HEK293 (cell line): ENCODE data around the gene SEC11A.

Source experiments
- CTCF ChIA-PET: fragments of 350-600 bp; formaldehyde crosslinking; extraction: SDS; loops from one replicate; lab custom pipeline; 2021; ENCODE audit warnings: antibody characterized with exemption; lab: Yijun Ruan, JAX
- POLR2A ChIA-PET: fragments of 300-600 bp; formaldehyde crosslinking; extraction: SDS; loops from one replicate; lab custom pipeline; 2020; ENCODE audit warnings: antibody characterized with exemption, inconsistent platforms; lab: Yijun Ruan, JAX
- H3K27ac ChIP-seq: fragments of 200-500 bp; sonication (Bioruptor generic); 2 replicates; pipeline ENCODE4 v1.5.1; 2014; ENCODE audit warnings: low read depth, low read length, control low read depth, inconsistent platforms; ENCODE audit errors: extremely low read depth
- H3K36me3 ChIP-seq, 2 experiments: fragments of 200-500 bp in 1 of 2; sonication (Bioruptor generic) in 1 of 2; 1 replicate in 1 of 2; 2 replicates in 1 of 2; pipeline ENCODE4 v1.5.1; 2014 to 2017; ENCODE audit warnings: inconsistent platforms in 2 of 2, low read length in 2 of 2; ENCODE audit not compliant: control insufficient read depth in 2 of 2, insufficient read depth in 1 of 2
- H3K4me1 ChIP-seq: fragments of 200-500 bp; sonication (Bioruptor generic); 2 replicates; pipeline ENCODE4 v1.5.1; 2014; ENCODE audit warnings: mild to moderate bottlenecking, low read length, inconsistent platforms; ENCODE audit not compliant: control insufficient read depth, insufficient read depth
- H3K4me3 ChIP-seq: 2 replicates; pipeline ENCODE4 v1.5.1; 2011; ENCODE audit warnings: low read depth, mild to moderate bottlenecking, control low read depth, low read length, moderate library complexity
- H3K9me3 ChIP-seq: fragments of 200-500 bp; sonication (Bioruptor generic); 2 replicates; pipeline ENCODE4 v1.5.1; 2014; ENCODE audit warnings: low read depth, low read length, inconsistent platforms; ENCODE audit not compliant: control insufficient read depth, insufficient read depth
- EGR2 ChIP-seq: fragments of 450-650 bp; formaldehyde crosslinking; IDR thresholded peaks from 2 replicates; pipeline ENCODE4 v1.5.1; 2016; ENCODE audit warnings: low read depth, missing biosample characterization, missing genetic modification characterization
- MEIS1 ChIP-seq: sonication (generic); formaldehyde crosslinking; IDR thresholded peaks from 2 replicates; pipeline ENCODE4 v1.8.1; 2022; ENCODE audit warnings: missing genetic modification reagents, mild to moderate bottlenecking, borderline replicate concordance
- PRDM6 ChIP-seq: fragments of 450-650 bp; formaldehyde crosslinking; IDR thresholded peaks from 2 replicates; pipeline ENCODE4 v1.5.1; 2017; ENCODE audit warnings: missing biosample characterization, missing genetic modification characterization
- SALL2 ChIP-seq: fragments of 450-650 bp; formaldehyde crosslinking; IDR thresholded peaks from 2 replicates; pipeline ENCODE4 v1.5.0; 2017; ENCODE audit warnings: missing biosample characterization, mild to moderate bottlenecking, missing genetic modification characterization, borderline replicate concordance
- SP2 ChIP-seq: fragments of 450-650 bp; formaldehyde crosslinking; IDR thresholded peaks from 2 replicates; pipeline ENCODE4 v1.5.1; 2016; ENCODE audit warnings: missing biosample characterization, missing genetic modification characterization
- ZBTB7A ChIP-seq: fragments of 450-650 bp; formaldehyde crosslinking; IDR thresholded peaks from 2 replicates; pipeline ENCODE4 v1.5.1; 2016; ENCODE audit warnings: low read depth, missing biosample characterization, missing genetic modification characterization
- ZEB2 ChIP-seq: fragments of 450-650 bp; formaldehyde crosslinking; IDR thresholded peaks from 2 replicates; pipeline ENCODE4 v1.5.1; 2016; ENCODE audit warnings: missing biosample characterization, missing genetic modification characterization
- ZNF114 ChIP-seq: fragments of 450-650 bp; formaldehyde crosslinking; IDR thresholded peaks from 2 replicates; pipeline ENCODE4 v1.5.0; 2017; ENCODE audit warnings: missing biosample characterization, missing genetic modification characterization
- ZNF121 ChIP-seq: fragments of 450-650 bp; formaldehyde crosslinking; IDR thresholded peaks from 2 replicates; pipeline ENCODE4 v1.5.1; 2016; ENCODE audit warnings: missing biosample characterization, missing genetic modification characterization
- ZNF16 ChIP-seq: fragments of 450-650 bp; formaldehyde crosslinking; IDR thresholded peaks from 2 replicates; pipeline ENCODE4 v1.5.1; 2016; ENCODE audit warnings: low read depth, missing biosample characterization, missing genetic modification characterization
- ZNF223 ChIP-seq: fragments of 450-650 bp; formaldehyde crosslinking; IDR thresholded peaks from 2 replicates; pipeline ENCODE4 v1.5.1; 2016; ENCODE audit warnings: missing biosample characterization, missing genetic modification characterization
- ZNF280C ChIP-seq: fragments of 450-650 bp; formaldehyde crosslinking; IDR thresholded peaks from 2 replicates; pipeline ENCODE4 v1.5.1; 2016; ENCODE audit warnings: missing biosample characterization, missing genetic modification characterization
- ZNF335 ChIP-seq: fragments of 450-650 bp; formaldehyde crosslinking; conservative IDR thresholded peaks from 2 replicates; pipeline ENCODE4 v1.5.1; 2016; ENCODE audit warnings: missing biosample characterization, missing genetic modification characterization
- ZNF350 ChIP-seq: fragments of 450-650 bp; formaldehyde crosslinking; IDR thresholded peaks from 2 replicates; pipeline ENCODE4 v1.5.0; 2017; ENCODE audit warnings: missing biosample characterization, mild to moderate bottlenecking, missing genetic modification characterization
- ZNF366 ChIP-seq: fragments of 450-650 bp; formaldehyde crosslinking; conservative IDR thresholded peaks from 2 replicates; pipeline ENCODE4 v1.5.1; 2016; ENCODE audit warnings: missing biosample characterization, missing genetic modification characterization
- ZNF423 ChIP-seq: fragments of 450-650 bp; formaldehyde crosslinking; IDR thresholded peaks from 2 replicates; pipeline ENCODE4 v1.5.1; 2016; ENCODE audit warnings: missing biosample characterization, missing genetic modification characterization
- ZNF48 ChIP-seq: fragments of 450-650 bp; formaldehyde crosslinking; IDR thresholded peaks from 2 replicates; pipeline ENCODE4 v1.5.1; 2016; ENCODE audit warnings: missing biosample characterization, missing genetic modification characterization
- ZNF549 ChIP-seq: fragments of 450-650 bp; IDR thresholded peaks from 2 replicates; pipeline ENCODE4 v1.5.1; 2018; ENCODE audit warnings: missing biosample characterization, missing genetic modification characterization, mild to moderate bottlenecking, inconsistent platforms, moderate library complexity
- ZNF585B ChIP-seq: fragments of 450-650 bp; formaldehyde crosslinking; IDR thresholded peaks from 2 replicates; pipeline ENCODE4 v1.5.1; 2016; ENCODE audit warnings: missing biosample characterization, missing genetic modification characterization
- ZNF654 ChIP-seq: fragments of 450-650 bp; formaldehyde crosslinking; IDR thresholded peaks from 2 replicates; pipeline ENCODE4 v1.5.1; 2016; ENCODE audit warnings: low read depth, missing biosample characterization, missing genetic modification characterization
- ZSCAN16 ChIP-seq: fragments of 450-650 bp; formaldehyde crosslinking; IDR thresholded peaks from 2 replicates; pipeline ENCODE4 v1.5.1; 2016; ENCODE audit warnings: missing biosample characterization, missing genetic modification characterization
- TF ChIP-seq, protein P1 (sequence below): fragments of 450-650 bp; formaldehyde crosslinking; IDR thresholded peaks from 2 replicates; pipeline ENCODE4 v1.5.1; 2016; ENCODE audit warnings: missing biosample characterization, missing genetic modification characterization

The SEC11A gene

DNA sequence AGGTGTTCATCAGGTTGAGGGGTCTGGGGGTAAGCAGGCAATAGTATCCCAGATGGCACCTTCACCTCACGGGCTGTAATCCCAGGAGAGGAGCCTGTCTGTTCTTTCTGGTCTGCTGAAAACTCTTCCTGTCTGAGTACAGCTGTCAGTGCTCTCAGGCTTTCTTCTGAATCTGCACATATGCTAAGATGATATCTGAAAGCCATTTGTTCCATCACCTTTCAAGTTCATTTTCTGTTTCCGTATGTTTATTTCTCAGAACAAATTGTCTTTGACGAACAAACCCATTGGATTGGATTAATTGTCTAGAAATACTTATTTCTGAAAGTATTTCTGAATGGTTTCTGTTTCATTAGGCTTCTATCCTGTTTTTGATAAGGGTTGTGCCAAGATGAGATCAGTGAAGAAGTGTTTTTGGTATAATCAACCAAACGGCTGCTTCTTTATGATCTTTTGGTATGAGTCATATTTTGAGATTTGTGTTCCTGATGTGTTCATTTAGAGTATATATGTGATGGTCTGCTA is 45.7 kb upstream of the SEC11A start:
- Histone ChIP-seq H3K4me1 (peaks cover 17% of the 10 kb centered on the region), H3K4me3 (no peak overlapping the region), H3K27ac (no peak overlapping the region), H3K9me3 (no peaks in the 10 kb centered on the region), H3K36me3 (peaks cover 18 to 24% of the 10 kb centered on the region in 2 experiments; a peak in 2 of 3 replicates)
- TF ChIP-seq PRDM6 (tag by site-specific recombination) (peak; percentile 39; the same call in 1 of the 2 replicates), ZNF654 (tag by site-specific recombination) (no peak)
- CTCF ChIA-PET: no interaction called here
- POLR2A ChIA-PET: no interaction called here

GRCh38 chr15:84760219-84760618 is 44.3 kb upstream of the SEC11A start:
- no peak for TF ChIP-seq ZNF114
- no peak for TF ChIP-seq ZNF350 (tag by site-specific recombination)
- TF ChIP-seq ZNF121 (tag by site-specific recombination): no peak
- TF ChIP-seq ZSCAN16 (tag by site-specific recombination): no peak
- no peak for TF ChIP-seq ZNF423 (tag by site-specific recombination)
- no peak for TF ChIP-seq MEIS1
- TF ChIP-seq ZNF585B (tag by site-specific recombination): no peak
- no peak for TF ChIP-seq ZBTB7A (tag by site-specific recombination)
- TF ChIP-seq ZNF223 (tag by site-specific recombination): no peak
- TF ChIP-seq ZNF549: no peak
- TF ChIP-seq SALL2 (tag by site-specific recombination): no peak
- no peak for TF ChIP-seq EGR2 (tag by site-specific recombination)
- TF ChIP-seq SP2 (tag by site-specific recombination): no peak
- TF ChIP-seq ZNF335 (tag by site-specific recombination): no peak
- TF ChIP-seq ZNF16 (tag by site-specific recombination): no peak
- no peak for TF ChIP-seq ZNF48 (tag by site-specific recombination)
- TF ChIP-seq ZNF280C (tag by site-specific recombination): no peak
- TF ChIP-seq ZNF366 (tag by site-specific recombination): no peak
- TF ChIP-seq ZEB2: no peak
- TF ChIP-seq, protein P1, sequence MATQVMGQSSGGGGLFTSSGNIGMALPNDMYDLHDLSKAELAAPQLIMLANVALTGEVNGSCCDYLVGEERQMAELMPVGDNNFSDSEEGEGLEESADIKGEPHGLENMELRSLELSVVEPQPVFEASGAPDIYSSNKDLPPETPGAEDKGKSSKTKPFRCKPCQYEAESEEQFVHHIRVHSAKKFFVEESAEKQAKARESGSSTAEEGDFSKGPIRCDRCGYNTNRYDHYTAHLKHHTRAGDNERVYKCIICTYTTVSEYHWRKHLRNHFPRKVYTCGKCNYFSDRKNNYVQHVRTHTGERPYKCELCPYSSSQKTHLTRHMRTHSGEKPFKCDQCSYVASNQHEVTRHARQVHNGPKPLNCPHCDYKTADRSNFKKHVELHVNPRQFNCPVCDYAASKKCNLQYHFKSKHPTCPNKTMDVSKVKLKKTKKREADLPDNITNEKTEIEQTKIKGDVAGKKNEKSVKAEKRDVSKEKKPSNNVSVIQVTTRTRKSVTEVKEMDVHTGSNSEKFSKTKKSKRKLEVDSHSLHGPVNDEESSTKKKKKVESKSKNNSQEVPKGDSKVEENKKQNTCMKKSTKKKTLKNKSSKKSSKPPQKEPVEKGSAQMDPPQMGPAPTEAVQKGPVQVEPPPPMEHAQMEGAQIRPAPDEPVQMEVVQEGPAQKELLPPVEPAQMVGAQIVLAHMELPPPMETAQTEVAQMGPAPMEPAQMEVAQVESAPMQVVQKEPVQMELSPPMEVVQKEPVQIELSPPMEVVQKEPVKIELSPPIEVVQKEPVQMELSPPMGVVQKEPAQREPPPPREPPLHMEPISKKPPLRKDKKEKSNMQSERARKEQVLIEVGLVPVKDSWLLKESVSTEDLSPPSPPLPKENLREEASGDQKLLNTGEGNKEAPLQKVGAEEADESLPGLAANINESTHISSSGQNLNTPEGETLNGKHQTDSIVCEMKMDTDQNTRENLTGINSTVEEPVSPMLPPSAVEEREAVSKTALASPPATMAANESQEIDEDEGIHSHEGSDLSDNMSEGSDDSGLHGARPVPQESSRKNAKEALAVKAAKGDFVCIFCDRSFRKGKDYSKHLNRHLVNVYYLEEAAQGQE (tag by site-specific recombination): no peak
- TF ChIP-seq, all 188 proteins: peak for 0
- Histone ChIP-seq H3K27ac (no peak overlapping the region), H3K4me1 (peaks cover 19% of the 10 kb centered on the region), H3K36me3 (peaks cover 11 to 13% of the 10 kb centered on the region in 2 experiments; a peak in 2 of 3 replicates), H3K4me3 (no peak overlapping the region), H3K9me3 (no peaks in the 10 kb centered on the region)
- ChIA-PET CTCF (no interaction called here), POLR2A (interaction anchor here (1.0 kb wide), 1 partner anchor 9 kb away, joined by 3 read pairs; no protein-coding TSS in a partner anchor)
